K562 (cell line): Measurements from ENCODE around the gene IL12RB1. TPM values are rescaled to one million over a fixed set of nuclear protein-coding genes. Genes with fewer than 3 reads are reported as not detected.
A peak's percentile ranks its signal among the peaks of the same experiment; 100 is the strongest.

Source experiments
- ARHGAP35 ChIP-seq: fragments of 450-650 bp; IDR thresholded peaks from 2 replicates; pipeline ENCODE4 v1.6.1; 2018; ENCODE audit not compliant: partially characterized antibody
- ATF7 ChIP-seq: fragments of 450-650 bp; IDR thresholded peaks from 2 replicates; pipeline ENCODE4 v1.7.1; 2014; ENCODE audit warnings: mild to moderate bottlenecking, moderate library complexity
- BRD9 ChIP-seq: fragments of 450-650 bp; IDR thresholded peaks from 2 replicates; pipeline ENCODE4 v1.6.1; 2018; ENCODE audit warnings: low read depth; ENCODE audit not compliant: partially characterized antibody
- CEBPG ChIP-seq, 3 experiments: fragments of 200-800 bp in 1 of 3; sonication (Bioruptor generic) in 1 of 3; sonication (generic) in 1 of 3; formaldehyde crosslinking in 1 of 3; IDR thresholded peaks in 2 of 3; conservative IDR thresholded peaks in 1 of 3; 2 replicates each; pipeline versions ENCODE4 v1.6.1 to v1.8.0; 2016 to 2022; ENCODE audit warnings: missing compliant biosample characterization in 2 of 3, missing genetic modification characterization in 2 of 3, mild to moderate bottlenecking in 1 of 3, missing genetic modification reagents in 1 of 3
- DPF2 ChIP-seq: fragments of 450-650 bp; IDR thresholded peaks from 2 replicates; pipeline ENCODE4 v1.6.1; 2016
- ESRRA ChIP-seq: fragments of 450-650 bp; IDR thresholded peaks from 2 replicates; pipeline ENCODE4 v1.6.1; 2014; ENCODE audit warnings: low read depth, mild to moderate bottlenecking, moderate library complexity, borderline replicate concordance
- ETV1 ChIP-seq: fragments of 450-650 bp; conservative IDR thresholded peaks from 2 replicates; pipeline ENCODE4 v1.6.1; 2016; ENCODE audit warnings: missing genetic modification characterization, control low read depth, low read depth, missing compliant biosample characterization
- GATAD2A ChIP-seq: fragments of 450-650 bp; IDR thresholded peaks from 2 replicates; pipeline ENCODE4 v1.6.1; 2017
- JUN ChIP-seq, 2 experiments: sonication (generic) in 1 of 2; formaldehyde crosslinking in 1 of 2; IDR thresholded peaks; 2 replicates each; pipeline versions ENCODE4 v1.6.1 to v1.8.0; 2012 to 2022; ENCODE audit warnings: borderline replicate concordance in 2 of 2, mild to moderate bottlenecking in 2 of 2, improper control_type of control experiment in 1 of 2, low read depth in 1 of 2, low read length in 1 of 2, missing genetic modification reagents in 1 of 2
- KAT7 ChIP-seq: sonication (generic); formaldehyde crosslinking; IDR thresholded peaks from 2 replicates; pipeline ENCODE4 v1.8.0; 2022; ENCODE audit warnings: missing genetic modification reagents, mild to moderate bottlenecking, borderline replicate concordance
- MEIS2 ChIP-seq: fragments of 450-650 bp; IDR thresholded peaks from 2 replicates; pipeline ENCODE4 v1.6.1; 2014; ENCODE audit warnings: mild to moderate bottlenecking; ENCODE audit not compliant: partially characterized antibody
- NR2C1 ChIP-seq, 2 experiments: fragments of 450-650 bp; IDR thresholded peaks; 2 replicates each; pipeline ENCODE4 v1.6.1; 2017; ENCODE audit warnings: mild to moderate bottlenecking in 2 of 2, antibody characterized with exemption in 1 of 2, inconsistent platforms in 1 of 2, missing compliant biosample characterization in 1 of 2, missing genetic modification characterization in 1 of 2
- NR2C2 ChIP-seq, 2 experiments: fragments of 200-800 bp in 1 of 2; sonication (Bioruptor generic) in 1 of 2; sonication (generic) in 1 of 2; formaldehyde crosslinking in 1 of 2; IDR thresholded peaks; 2 replicates each; pipeline versions ENCODE4 v1.6.1 to v1.8.0; 2016 to 2022; ENCODE audit warnings: mild to moderate bottlenecking in 1 of 2, missing compliant biosample characterization in 1 of 2, missing genetic modification characterization in 1 of 2, missing genetic modification reagents in 1 of 2
- PTBP1 ChIP-seq: fragments of 200-400 bp; formaldehyde crosslinking; IDR thresholded peaks from 2 replicates; pipeline ENCODE4 v1.6.1; 2017; ENCODE audit warnings: low read depth, low read length
- polyA plus RNA-seq, 8 experiments: library from polyadenylated mRNA; depleted of rRNA in 4 of 8; stranded (reverse) in 5 of 8; unstranded in 3 of 8; fragments of >200 nt; fragmentation: Nextera tagmentation in 2 of 8; fragmentation: Illumina TruSeq in 1 of 8; extraction: Ambion mirVana in 2 of 8; extraction: Trizol in 1 of 8; gene quantifications; 2 replicates each; pipeline versions ENCODE4 v1.2.1 to v1.2.3, GENCODE V29; 2011 to 2014; ENCODE audit warnings: inconsistent platforms in 1 of 8, missing spikeins in 1 of 8
- total RNA-seq, 7 experiments: library from RNA; depleted of rRNA in 6 of 7; stranded (reverse); fragments of >200 nt in 6 of 7; fragmentation: Illumina TruSeq in 2 of 7; extraction: Trizol in 2 of 7; gene quantifications; 2 replicates each; pipeline versions ENCODE4 v1.2.1 to v1.2.3, GENCODE V29; 2011 to 2021; ENCODE audit warnings: low replicate concordance in 1 of 7
- TF ChIP-seq, protein P1 (sequence below): fragments of 450-650 bp; formaldehyde crosslinking; IDR thresholded peaks from 2 replicates; pipeline ENCODE4 v1.4.0; 2020; ENCODE audit warnings: mild to moderate bottlenecking
- TF ChIP-seq, protein P2 (sequence below), 2 experiments: fragments of 450-650 bp in 1 of 2; sonication (generic) in 1 of 2; formaldehyde crosslinking in 1 of 2; IDR thresholded peaks in 1 of 2; conservative IDR thresholded peaks in 1 of 2; 2 replicates each; pipeline versions ENCODE4 v1.6.1 to v1.8.1; 2016 to 2023; ENCODE audit warnings: mild to moderate bottlenecking in 2 of 2, moderate library complexity in 2 of 2, inconsistent platforms in 1 of 2, missing genetic modification reagents in 1 of 2
- TF ChIP-seq, protein P3 (sequence below): sonication (generic); formaldehyde crosslinking; IDR thresholded peaks from 2 replicates; pipeline ENCODE4 v1.8.0; 2022; ENCODE audit warnings: missing genetic modification reagents, mild to moderate bottlenecking, moderate library complexity, borderline replicate concordance
- TF ChIP-seq, protein P4 (sequence below): sonication (generic); formaldehyde crosslinking; IDR thresholded peaks from 2 replicates; pipeline ENCODE4 v1.8.1; 2023; ENCODE audit warnings: mild to moderate bottlenecking, missing genetic modification reagents

Gene IL12RB1
- total and polyA plus RNA-seq, 9 of the 15 experiments (the other 6 are each of a cell fraction or from before 2014, with no cell fraction given): 0.04 to 0.07 (median 0.06) TPM; not detected in 5

DNA sequence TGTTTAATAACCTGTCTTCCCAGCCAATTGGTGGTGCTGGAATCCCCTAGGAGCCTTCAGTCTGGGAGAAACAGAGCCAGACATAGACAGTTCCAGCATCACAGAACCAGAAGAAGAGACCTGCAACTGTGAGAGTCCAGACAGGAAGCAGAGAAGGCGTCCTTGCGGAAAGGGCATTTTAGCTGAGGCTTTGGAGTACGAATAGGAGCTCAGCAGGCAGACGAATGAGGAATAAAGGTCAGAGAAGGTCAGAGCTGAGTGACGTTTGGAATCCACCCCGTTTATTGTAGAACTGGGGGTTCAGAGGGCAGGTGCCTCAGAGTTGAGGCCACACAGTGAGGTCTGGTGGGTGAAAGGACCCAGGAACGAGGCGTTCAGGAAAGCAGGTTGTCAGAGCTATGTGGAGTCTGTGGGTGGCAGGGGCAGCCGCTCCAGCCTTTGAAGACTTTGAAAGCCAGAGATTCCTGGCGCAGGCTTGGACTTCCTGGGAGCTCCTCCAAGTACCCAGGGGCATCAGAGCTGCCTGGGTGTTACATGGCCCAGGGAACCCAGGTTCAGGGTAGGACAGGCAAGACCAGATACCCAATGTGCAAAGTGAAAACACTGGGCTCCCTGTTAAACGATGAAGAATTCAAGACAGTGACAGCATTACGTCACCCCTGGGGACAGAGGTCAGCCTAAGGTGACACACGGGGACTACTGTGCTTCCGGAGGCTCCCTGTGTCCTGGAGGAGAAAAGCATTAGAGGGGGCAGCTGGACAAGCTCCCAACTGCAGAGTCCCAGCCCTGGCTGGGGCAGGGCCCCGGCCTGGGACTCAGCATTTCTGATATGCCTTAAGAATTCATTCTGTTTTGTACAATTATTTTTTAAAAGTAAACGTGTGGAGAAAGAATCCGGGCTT lies 73.3 kb downstream of the IL12RB1 start (continued):
- TF ChIP-seq KAT7 (CRISPR knock-in tag) (no peak), PTBP1 (no peak), ETV1 (tag) (peak; percentile 85), GATAD2A (no peak), MEIS2 (peak; percentile 26), ARHGAP35 (no peak), BRD9 (no peak), ESRRA (peak; percentile 92), DPF2 (0 out of 2 replicates have a peak, but pooled peaks have one; percentile 20), NR2C2 (CRISPR knock-in tag; IDR thresholded peaks at IDR 0.05) (no peak), NR2C2 (tag; IDR thresholded peaks at IDR 0.05) (peak; percentile 69), NR2C1 (IDR thresholded peaks at IDR 0.05) (no peak), NR2C1 (tag; IDR thresholded peaks at IDR 0.05) (peak; percentile 60), JUN (IDR thresholded peaks at IDR 0.05; ENCODE audit: borderline replicate concordance, low read depth, low read length) (peak; percentile 68), JUN (CRISPR knock-in tag; IDR thresholded peaks at IDR 0.05; ENCODE audit: borderline replicate concordance) (no peak), CEBPG (CRISPR knock-in tag; IDR thresholded peaks at IDR 0.05) (0 out of 2 replicates have a peak, but pooled peaks have one; percentile 27), CEBPG (tag; conservative IDR thresholded peaks at IDR 0.05 in 1 of 2, IDR thresholded peaks at IDR 0.05 in 1 of 2) (peak in 1 of 2 experiments; percentile 61; a peak in 2 of 4 replicates), ATF7 (peak; percentile 96)
- TF ChIP-seq, protein P1, sequence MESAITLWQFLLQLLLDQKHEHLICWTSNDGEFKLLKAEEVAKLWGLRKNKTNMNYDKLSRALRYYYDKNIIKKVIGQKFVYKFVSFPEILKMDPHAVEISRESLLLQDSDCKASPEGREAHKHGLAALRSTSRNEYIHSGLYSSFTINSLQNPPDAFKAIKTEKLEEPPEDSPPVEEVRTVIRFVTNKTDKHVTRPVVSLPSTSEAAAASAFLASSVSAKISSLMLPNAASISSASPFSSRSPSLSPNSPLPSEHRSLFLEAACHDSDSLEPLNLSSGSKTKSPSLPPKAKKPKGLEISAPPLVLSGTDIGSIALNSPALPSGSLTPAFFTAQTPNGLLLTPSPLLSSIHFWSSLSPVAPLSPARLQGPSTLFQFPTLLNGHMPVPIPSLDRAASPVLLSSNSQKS (CRISPR knock-in tag): no peak
- TF ChIP-seq, protein P2, sequence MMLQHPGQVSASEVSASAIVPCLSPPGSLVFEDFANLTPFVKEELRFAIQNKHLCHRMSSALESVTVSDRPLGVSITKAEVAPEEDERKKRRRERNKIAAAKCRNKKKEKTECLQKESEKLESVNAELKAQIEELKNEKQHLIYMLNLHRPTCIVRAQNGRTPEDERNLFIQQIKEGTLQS (IDR thresholded peaks at IDR 0.05): peak; percentile 93
- TF ChIP-seq, protein P2 (CRISPR knock-in tag; conservative IDR thresholded peaks at IDR 0.05): no peak
- TF ChIP-seq, protein P3, sequence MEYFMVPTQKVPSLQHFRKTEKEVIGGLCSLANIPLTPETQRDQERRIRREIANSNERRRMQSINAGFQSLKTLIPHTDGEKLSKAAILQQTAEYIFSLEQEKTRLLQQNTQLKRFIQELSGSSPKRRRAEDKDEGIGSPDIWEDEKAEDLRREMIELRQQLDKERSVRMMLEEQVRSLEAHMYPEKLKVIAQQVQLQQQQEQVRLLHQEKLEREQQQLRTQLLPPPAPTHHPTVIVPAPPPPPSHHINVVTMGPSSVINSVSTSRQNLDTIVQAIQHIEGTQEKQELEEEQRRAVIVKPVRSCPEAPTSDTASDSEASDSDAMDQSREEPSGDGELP: peak; percentile 16; the same call in 1 of the 2 replicates
- TF ChIP-seq, protein P4, sequence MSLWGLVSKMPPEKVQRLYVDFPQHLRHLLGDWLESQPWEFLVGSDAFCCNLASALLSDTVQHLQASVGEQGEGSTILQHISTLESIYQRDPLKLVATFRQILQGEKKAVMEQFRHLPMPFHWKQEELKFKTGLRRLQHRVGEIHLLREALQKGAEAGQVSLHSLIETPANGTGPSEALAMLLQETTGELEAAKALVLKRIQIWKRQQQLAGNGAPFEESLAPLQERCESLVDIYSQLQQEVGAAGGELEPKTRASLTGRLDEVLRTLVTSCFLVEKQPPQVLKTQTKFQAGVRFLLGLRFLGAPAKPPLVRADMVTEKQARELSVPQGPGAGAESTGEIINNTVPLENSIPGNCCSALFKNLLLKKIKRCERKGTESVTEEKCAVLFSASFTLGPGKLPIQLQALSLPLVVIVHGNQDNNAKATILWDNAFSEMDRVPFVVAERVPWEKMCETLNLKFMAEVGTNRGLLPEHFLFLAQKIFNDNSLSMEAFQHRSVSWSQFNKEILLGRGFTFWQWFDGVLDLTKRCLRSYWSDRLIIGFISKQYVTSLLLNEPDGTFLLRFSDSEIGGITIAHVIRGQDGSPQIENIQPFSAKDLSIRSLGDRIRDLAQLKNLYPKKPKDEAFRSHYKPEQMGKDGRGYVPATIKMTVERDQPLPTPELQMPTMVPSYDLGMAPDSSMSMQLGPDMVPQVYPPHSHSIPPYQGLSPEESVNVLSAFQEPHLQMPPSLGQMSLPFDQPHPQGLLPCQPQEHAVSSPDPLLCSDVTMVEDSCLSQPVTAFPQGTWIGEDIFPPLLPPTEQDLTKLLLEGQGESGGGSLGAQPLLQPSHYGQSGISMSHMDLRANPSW: no peak
